ENCODE results near the gene GLOD5. TPM values are rescaled to one million over a fixed set of nuclear protein-coding genes. Genes with fewer than 3 reads are reported as not detected.

Gene GLOD5
- total RNA-seq, 1 donor from 2014 or later: not detected

- Mint-ChIP-seq H3K4me1 (ENCODE audit: low read depth, unreplicated experiment) (peaks cover 12% of the 10 kb centered on the region), H3K4me3 (ENCODE audit: unreplicated experiment) (no peak overlapping the region), H3K9me3 (ENCODE audit: unreplicated experiment) (no peaks in the 10 kb centered on the region), H3K27ac (ENCODE audit: unreplicated experiment) (no peak overlapping the region), H3K36me3 (ENCODE audit: low read depth, unreplicated experiment) (no peaks in the 10 kb centered on the region), H3K27me3 (ENCODE audit: low read depth, unreplicated experiment) (no peaks in the 10 kb centered on the region)
- Histone ChIP-seq H3K27ac (ENCODE audit: low read depth, low read length) (no peak overlapping the region), H2AFZ (ENCODE audit: low read depth, low read length) (no peak overlapping the region), H3K79me2 (ENCODE audit: insufficient read depth, low read length) (no peaks in the 10 kb centered on the region), H3K27me3 (ENCODE audit: insufficient read depth, low read length) (no peaks in the 10 kb centered on the region), H3K9me3 (ENCODE audit: insufficient read depth, low read depth, low read length) (no peaks in the 10 kb centered on the region), H3K4me2 (ENCODE audit: low read length) (no peak overlapping the region), H3K4me3 (ENCODE audit: insufficient read depth, low read depth, low read length) (no peak overlapping the region), H3K4me1 (ENCODE audit: insufficient read depth, low read length) (no peaks in the 10 kb centered on the region), H3K9ac (ENCODE audit: low read length) (no peak overlapping the region), H3K36me3 (ENCODE audit: insufficient read depth, low read length) (no peaks in the 10 kb centered on the region), H4K20me1 (ENCODE audit: insufficient read depth, low read length) (no peaks in the 10 kb centered on the region)
- no peak for TF ChIP-seq EZH2 (IDR thresholded peaks at IDR 0.05; ENCODE audit: insufficient read depth, low read length)
- TF ChIP-seq, protein P1, sequence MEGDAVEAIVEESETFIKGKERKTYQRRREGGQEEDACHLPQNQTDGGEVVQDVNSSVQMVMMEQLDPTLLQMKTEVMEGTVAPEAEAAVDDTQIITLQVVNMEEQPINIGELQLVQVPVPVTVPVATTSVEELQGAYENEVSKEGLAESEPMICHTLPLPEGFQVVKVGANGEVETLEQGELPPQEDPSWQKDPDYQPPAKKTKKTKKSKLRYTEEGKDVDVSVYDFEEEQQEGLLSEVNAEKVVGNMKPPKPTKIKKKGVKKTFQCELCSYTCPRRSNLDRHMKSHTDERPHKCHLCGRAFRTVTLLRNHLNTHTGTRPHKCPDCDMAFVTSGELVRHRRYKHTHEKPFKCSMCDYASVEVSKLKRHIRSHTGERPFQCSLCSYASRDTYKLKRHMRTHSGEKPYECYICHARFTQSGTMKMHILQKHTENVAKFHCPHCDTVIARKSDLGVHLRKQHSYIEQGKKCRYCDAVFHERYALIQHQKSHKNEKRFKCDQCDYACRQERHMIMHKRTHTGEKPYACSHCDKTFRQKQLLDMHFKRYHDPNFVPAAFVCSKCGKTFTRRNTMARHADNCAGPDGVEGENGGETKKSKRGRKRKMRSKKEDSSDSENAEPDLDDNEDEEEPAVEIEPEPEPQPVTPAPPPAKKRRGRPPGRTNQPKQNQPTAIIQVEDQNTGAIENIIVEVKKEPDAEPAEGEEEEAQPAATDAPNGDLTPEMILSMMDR (IDR thresholded peaks at IDR 0.05; ENCODE audit: insufficient read depth, low read depth, low read length): no peak
- DNase-seq (ENCODE audit: low read depth) (no peak), FAIRE-seq (no peak)
Measured at GRCh38 chrX:48752498-48752897, 9.0 kb upstream of the GLOD5 start.

DNA sequence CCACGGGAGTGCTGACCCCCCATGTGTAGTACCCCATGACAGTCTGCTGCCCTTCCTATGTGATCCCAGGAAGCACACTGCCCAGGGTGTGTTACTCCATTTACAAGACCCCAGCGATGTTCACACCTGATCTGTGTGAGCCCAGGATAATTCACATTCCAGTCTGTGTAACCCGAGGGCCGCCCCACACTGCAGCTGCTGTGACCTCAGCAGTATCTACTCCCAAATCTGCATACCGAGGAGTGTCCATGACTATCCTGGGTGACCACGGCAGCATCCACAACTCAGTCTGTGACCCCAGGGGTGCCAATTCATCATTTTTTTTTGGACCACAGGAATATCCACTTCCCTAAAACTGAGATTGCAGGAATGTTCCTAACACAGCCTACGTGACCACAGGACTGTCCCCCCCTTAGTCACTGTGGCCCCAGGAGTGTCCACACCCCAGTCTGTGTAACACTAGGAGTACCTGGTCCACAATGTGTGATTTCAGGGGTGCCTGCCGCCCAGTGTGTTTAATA lies 7.8 kb upstream of the GLOD5 start:
- no peaks in the 10 kb centered on the region for H3K9me3 Mint-ChIP-seq (ENCODE audit: unreplicated experiment)
- no peaks in the 10 kb centered on the region for H3K4me1 ChIP-seq (ENCODE audit: insufficient read depth, low read length)
- H3K27me3 ChIP-seq (ENCODE audit: insufficient read depth, low read length): no peaks in the 10 kb centered on the region
- H3K4me1 Mint-ChIP-seq (ENCODE audit: low read depth, unreplicated experiment): peaks cover 12% of the 10 kb centered on the region
- H3K4me3 ChIP-seq (ENCODE audit: insufficient read depth, low read depth, low read length): no peak overlapping the region
- H3K27me3 Mint-ChIP-seq (ENCODE audit: low read depth, unreplicated experiment): no peaks in the 10 kb centered on the region
- no peak overlapping the region for H3K27ac ChIP-seq (ENCODE audit: low read depth, low read length)
- no peak overlapping the region for H3K9ac ChIP-seq (ENCODE audit: low read length)
- no peaks in the 10 kb centered on the region for H3K36me3 ChIP-seq (ENCODE audit: insufficient read depth, low read length)
- no peaks in the 10 kb centered on the region for H3K36me3 Mint-ChIP-seq (ENCODE audit: low read depth, unreplicated experiment)
- H3K4me3 Mint-ChIP-seq (ENCODE audit: unreplicated experiment): no peak overlapping the region
- H3K79me2 ChIP-seq (ENCODE audit: insufficient read depth, low read length): no peaks in the 10 kb centered on the region
- peak overlapping the region; percentile 18 for H3K27ac Mint-ChIP-seq (ENCODE audit: unreplicated experiment)
- no peak overlapping the region for H3K4me2 ChIP-seq (ENCODE audit: low read length)
- H4K20me1 ChIP-seq (ENCODE audit: insufficient read depth, low read length): no peaks in the 10 kb centered on the region
- no peak for TF ChIP-seq EZH2 (IDR thresholded peaks at IDR 0.05; ENCODE audit: insufficient read depth, low read length)
- TF ChIP-seq, protein P1 (IDR thresholded peaks at IDR 0.05; ENCODE audit: insufficient read depth, low read depth, low read length): no peak
- no peaks in the 10 kb centered on the region for H3K9me3 ChIP-seq (ENCODE audit: insufficient read depth, low read depth, low read length)
- H2AFZ ChIP-seq (ENCODE audit: low read depth, low read length): no peak overlapping the region
- no peak for DNase-seq (ENCODE audit: low read depth)
- no peak for FAIRE-seq

GRCh38 chrX:48754238-48754637 lies 7.3 kb upstream of the GLOD5 start:
- Mint-ChIP-seq H3K4me1 (ENCODE audit: low read depth, unreplicated experiment) (peaks cover 12% of the 10 kb centered on the region), H3K27me3 (ENCODE audit: low read depth, unreplicated experiment) (no peaks in the 10 kb centered on the region), H3K27ac (ENCODE audit: unreplicated experiment) (peak overlapping the region; percentile 77), H3K4me3 (ENCODE audit: unreplicated experiment) (no peak overlapping the region), H3K36me3 (ENCODE audit: low read depth, unreplicated experiment) (no peaks in the 10 kb centered on the region), H3K9me3 (ENCODE audit: unreplicated experiment) (no peaks in the 10 kb centered on the region)
- Histone ChIP-seq H3K4me2 (ENCODE audit: low read length) (no peak overlapping the region), H3K4me1 (ENCODE audit: insufficient read depth, low read length) (no peaks in the 10 kb centered on the region), H3K79me2 (ENCODE audit: insufficient read depth, low read length) (no peaks in the 10 kb centered on the region), H3K9ac (ENCODE audit: low read length) (no peak overlapping the region), H3K27ac (ENCODE audit: low read depth, low read length) (no peak overlapping the region), H3K9me3 (ENCODE audit: insufficient read depth, low read depth, low read length) (no peaks in the 10 kb centered on the region), H3K27me3 (ENCODE audit: insufficient read depth, low read length) (no peaks in the 10 kb centered on the region), H3K36me3 (ENCODE audit: insufficient read depth, low read length) (no peaks in the 10 kb centered on the region), H4K20me1 (ENCODE audit: insufficient read depth, low read length) (no peaks in the 10 kb centered on the region), H2AFZ (ENCODE audit: low read depth, low read length) (no peak overlapping the region), H3K4me3 (ENCODE audit: insufficient read depth, low read depth, low read length) (no peak overlapping the region)
- TF ChIP-seq, protein P1 (IDR thresholded peaks at IDR 0.05; ENCODE audit: insufficient read depth, low read depth, low read length): no peak
- TF ChIP-seq EZH2 (IDR thresholded peaks at IDR 0.05; ENCODE audit: insufficient read depth, low read length): no peak
- no peak for DNase-seq (ENCODE audit: low read depth)
- no peak for FAIRE-seq
